Measurements from ENCODE around the gene TNIK. TPM values are rescaled to one million over a fixed set of nuclear protein-coding genes. Genes with fewer than 3 reads are reported as not detected.
A peak's percentile ranks its signal among the peaks of the same experiment; 100 is the strongest.

Gene TNIK
- total RNA-seq, 1 donor from 2014 or later: 1.1 TPM

- peak; percentile 93 for DNase-seq (ENCODE audit: low read depth)
- no peaks in the 10 kb centered on the region for H3K27me3 ChIP-seq (ENCODE audit: control insufficient read depth, insufficient read depth, low read length)
- H3K36me3 ChIP-seq (ENCODE audit: control insufficient read depth, insufficient read depth, low read length): no peaks in the 10 kb centered on the region
- no peak overlapping the region for H3K4me3 ChIP-seq (ENCODE audit: low read depth, low read length)
- FAIRE-seq: no peak
- TF ChIP-seq CTCF (IDR thresholded peaks at IDR 0.05; ENCODE audit: insufficient read depth, low read length, severe bottlenecking): no peak
These were observed 175.7 kb downstream of the TNIK start for GRCh38 chr3:171284308-171285075.

- no peaks in the 10 kb centered on the region for H3K36me3 ChIP-seq (ENCODE audit: control insufficient read depth, insufficient read depth, low read length)
- TF ChIP-seq CTCF (IDR thresholded peaks at IDR 0.05; ENCODE audit: insufficient read depth, low read length, severe bottlenecking): no peak
- DNase-seq (ENCODE audit: low read depth) (no peak), FAIRE-seq (no peak)
- H3K27me3 ChIP-seq (ENCODE audit: control insufficient read depth, insufficient read depth, low read length): no peaks in the 10 kb centered on the region
- H3K4me3 ChIP-seq (ENCODE audit: low read depth, low read length): no peak overlapping the region
These were observed 176.4 kb downstream of the TNIK start for GRCh38 chr3:171283848-171284222.

- FAIRE-seq (no peak), DNase-seq (ENCODE audit: low read depth) (no peak)
- Histone ChIP-seq H3K4me3 (ENCODE audit: low read depth, low read length) (no peak overlapping the region), H3K27me3 (ENCODE audit: control insufficient read depth, insufficient read depth, low read length) (no peaks in the 10 kb centered on the region), H3K36me3 (ENCODE audit: control insufficient read depth, insufficient read depth, low read length) (no peaks in the 10 kb centered on the region)
- no peak for TF ChIP-seq CTCF (IDR thresholded peaks at IDR 0.05; ENCODE audit: insufficient read depth, low read length, severe bottlenecking)
These were observed 176.9 kb downstream of the TNIK start for GRCh38 chr3:171283183-171283847.

GRCh38 chr3:171282041-171282440 is 178.2 kb downstream of the TNIK start:
- Histone ChIP-seq H3K36me3 (ENCODE audit: control insufficient read depth, insufficient read depth, low read length) (no peaks in the 10 kb centered on the region), H3K4me3 (ENCODE audit: low read depth, low read length) (no peak overlapping the region), H3K27me3 (ENCODE audit: control insufficient read depth, insufficient read depth, low read length) (no peaks in the 10 kb centered on the region)
- FAIRE-seq: no peak
- no peak for DNase-seq (ENCODE audit: low read depth)
- no peak for TF ChIP-seq CTCF (IDR thresholded peaks at IDR 0.05; ENCODE audit: insufficient read depth, low read length, severe bottlenecking)

GRCh38 chr3:171281256-171281992 is 178.8 kb downstream of the TNIK start:
- no peak for FAIRE-seq
- no peaks in the 10 kb centered on the region for H3K27me3 ChIP-seq (ENCODE audit: control insufficient read depth, insufficient read depth, low read length)
- no peak for DNase-seq (ENCODE audit: low read depth)
- TF ChIP-seq CTCF (IDR thresholded peaks at IDR 0.05; ENCODE audit: insufficient read depth, low read length, severe bottlenecking): no peak
- no peak overlapping the region for H3K4me3 ChIP-seq (ENCODE audit: low read depth, low read length)
- no peaks in the 10 kb centered on the region for H3K36me3 ChIP-seq (ENCODE audit: control insufficient read depth, insufficient read depth, low read length)
